ENCODE measurements around the gene TMEM178B.

DNA sequence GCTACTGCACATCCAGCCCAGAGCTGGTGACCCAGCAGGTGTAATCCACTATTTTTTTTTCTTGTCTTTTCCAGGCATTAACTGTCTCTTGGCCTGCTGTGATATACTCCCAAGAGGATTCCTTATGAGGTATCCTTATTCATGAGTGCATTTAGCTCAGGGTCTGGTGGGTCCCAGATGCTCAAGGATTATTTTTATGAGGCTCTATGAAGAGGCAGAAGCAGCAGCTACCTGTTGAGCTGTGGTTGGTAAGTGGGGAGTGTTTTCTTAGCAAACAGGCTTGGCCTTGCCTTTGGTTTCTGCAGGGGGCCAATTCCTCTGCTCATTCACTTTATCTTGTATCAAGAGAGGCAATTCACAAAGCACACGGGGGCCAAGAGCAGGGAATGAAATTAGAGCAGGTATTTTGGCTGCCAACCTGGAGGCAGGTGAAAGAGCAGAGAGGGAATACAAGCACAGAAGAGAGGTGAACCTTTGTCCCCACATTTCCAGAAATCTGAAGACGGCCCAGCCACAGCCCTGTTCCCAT lies 221.6 kb downstream of the TMEM178B start:
- TF ChIP-seq, protein P1, sequence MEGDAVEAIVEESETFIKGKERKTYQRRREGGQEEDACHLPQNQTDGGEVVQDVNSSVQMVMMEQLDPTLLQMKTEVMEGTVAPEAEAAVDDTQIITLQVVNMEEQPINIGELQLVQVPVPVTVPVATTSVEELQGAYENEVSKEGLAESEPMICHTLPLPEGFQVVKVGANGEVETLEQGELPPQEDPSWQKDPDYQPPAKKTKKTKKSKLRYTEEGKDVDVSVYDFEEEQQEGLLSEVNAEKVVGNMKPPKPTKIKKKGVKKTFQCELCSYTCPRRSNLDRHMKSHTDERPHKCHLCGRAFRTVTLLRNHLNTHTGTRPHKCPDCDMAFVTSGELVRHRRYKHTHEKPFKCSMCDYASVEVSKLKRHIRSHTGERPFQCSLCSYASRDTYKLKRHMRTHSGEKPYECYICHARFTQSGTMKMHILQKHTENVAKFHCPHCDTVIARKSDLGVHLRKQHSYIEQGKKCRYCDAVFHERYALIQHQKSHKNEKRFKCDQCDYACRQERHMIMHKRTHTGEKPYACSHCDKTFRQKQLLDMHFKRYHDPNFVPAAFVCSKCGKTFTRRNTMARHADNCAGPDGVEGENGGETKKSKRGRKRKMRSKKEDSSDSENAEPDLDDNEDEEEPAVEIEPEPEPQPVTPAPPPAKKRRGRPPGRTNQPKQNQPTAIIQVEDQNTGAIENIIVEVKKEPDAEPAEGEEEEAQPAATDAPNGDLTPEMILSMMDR (conservative IDR thresholded peaks at IDR 0.05) = no peak
- TF ChIP-seq EZH2 (IDR thresholded peaks at IDR 0.05; ENCODE audit: low read depth) = no peak

All from PC-9 (cell line).